EL (cell line): Measurements from ENCODE around the gene ITGA2.

Experiments used
- DNase-seq: peaks from one replicate; pipeline ENCODE4 v3.0.0-alpha.2; 2016

ITGA2 gene

DNA sequence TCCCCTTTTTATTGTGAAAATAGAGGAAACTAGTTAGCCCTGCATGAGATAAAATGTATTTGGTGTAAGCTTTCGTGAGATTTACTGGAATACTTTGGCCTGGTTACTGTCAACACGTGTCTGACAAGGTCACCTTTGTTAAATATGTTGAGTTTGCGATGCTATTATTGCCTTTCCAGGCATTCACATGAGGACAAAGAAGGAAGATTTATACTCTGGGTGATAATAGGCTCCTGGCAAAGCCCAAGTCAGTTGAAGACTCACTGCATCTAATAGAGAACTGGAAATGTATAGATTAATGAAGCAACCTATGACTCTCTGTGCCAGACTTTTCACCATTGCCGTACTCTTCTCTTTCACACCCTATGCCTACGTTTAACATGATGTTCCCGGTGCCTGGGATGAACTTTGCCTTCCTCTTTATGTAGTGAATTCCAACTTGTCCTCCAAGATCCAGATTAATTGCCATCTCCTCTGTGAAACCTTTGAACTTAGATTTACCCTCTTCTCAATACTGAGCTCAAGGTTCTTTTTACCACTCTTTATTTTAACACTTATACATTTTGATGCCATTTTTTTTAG, 33.9 kb downstream of the ITGA2 start:
- DNase-seq: no peak

DNA sequence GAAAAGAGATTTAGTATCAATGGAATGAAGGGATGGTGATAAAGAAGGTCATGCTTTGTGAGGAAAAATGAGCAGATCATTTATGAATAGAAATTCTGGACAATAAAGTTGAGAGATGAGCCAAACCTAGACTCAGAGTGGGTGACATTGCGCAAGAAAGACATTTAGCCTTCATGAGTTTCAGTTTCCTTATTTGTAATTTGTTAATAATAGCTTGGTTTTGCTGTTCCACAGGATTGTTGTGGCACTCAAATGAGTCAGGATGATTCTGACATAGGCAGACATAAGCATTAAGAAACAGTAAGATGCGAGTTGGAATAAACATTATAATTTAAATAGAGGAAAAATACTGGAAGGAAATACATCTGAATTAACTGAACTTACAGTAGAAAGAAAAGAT, 34.8 kb downstream of the ITGA2 start:
- peak; percentile 82 for DNase-seq

DNA sequence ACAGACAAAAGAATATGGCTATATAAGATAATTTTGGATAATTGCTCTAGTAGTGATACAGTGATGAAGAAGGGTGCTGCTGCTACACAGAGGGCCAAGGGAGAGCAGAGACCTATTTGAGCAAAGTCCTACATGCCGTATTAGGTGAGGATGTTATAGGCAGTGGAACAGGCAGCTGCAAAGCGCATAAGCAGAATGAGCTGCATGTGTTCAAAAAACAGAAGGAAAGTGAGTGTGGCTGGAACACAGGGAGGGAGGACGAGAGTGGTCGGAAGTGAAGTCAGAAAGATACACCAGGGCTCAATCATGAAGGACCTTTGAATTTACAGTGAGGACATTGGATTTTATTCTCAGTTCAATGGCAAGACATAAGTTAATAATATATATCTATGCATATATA, 35.4 kb downstream of the ITGA2 start:
- DNase-seq: no peak

DNA sequence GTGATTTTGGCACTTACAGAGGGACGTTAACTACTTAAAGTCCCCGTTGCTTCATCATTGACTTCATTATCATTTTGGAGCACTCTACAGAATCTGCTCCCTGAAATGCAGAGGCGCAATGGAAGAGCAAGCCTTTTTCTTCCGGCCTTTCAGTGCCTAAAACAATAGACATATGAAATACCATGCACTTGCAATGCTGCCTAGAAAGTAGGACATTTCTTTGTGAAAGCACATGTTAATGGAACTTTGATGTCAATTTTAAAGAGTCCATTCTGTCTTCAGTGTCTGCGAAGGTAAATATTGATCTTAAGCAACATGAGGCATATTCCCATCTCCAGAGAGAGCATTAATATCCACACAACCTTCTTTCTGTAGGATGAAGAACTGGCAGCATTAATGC, 36.3 kb downstream of the ITGA2 start:
- no peak for DNase-seq

DNA sequence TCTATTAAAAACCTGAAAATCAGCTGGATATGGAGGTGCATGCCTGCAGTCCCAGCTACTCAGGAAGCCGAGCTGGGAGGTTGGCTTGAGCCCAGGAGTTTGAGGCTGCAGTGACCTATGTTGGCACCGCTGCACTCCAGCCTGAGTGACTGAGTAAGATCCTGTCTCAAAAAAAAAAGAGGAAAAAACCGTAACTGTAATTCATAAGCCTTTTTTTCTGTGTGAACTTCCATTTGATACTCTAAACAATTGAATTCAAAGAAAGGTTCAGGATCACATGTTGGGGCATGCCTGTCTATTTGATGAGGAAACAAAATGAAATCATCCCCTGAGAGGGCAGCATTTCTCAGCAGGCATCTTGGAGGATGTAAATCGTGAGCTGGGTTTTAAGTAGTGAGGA, 38.8 kb downstream of the ITGA2 start:
- peak; percentile 81 for DNase-seq

DNA sequence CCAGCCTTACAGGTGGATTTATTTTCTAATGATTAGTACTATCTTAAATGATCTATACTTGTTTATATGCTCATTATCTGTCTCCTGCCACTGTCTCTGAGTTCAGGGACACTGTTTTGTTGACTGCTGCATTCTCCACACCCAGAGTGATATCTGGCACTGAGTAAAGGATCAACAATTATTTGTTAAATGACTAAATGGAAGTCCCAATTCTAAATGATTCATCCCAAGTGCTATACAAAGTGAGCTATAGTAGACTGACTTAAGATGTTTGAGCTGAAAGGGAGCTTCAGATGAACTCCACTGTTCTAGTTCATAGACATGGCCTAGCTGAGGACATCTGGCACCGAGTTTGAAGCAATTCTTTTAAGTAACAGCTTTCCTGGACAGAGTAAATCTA, 40.5 kb downstream of the ITGA2 start:
- no peak for DNase-seq

DNA sequence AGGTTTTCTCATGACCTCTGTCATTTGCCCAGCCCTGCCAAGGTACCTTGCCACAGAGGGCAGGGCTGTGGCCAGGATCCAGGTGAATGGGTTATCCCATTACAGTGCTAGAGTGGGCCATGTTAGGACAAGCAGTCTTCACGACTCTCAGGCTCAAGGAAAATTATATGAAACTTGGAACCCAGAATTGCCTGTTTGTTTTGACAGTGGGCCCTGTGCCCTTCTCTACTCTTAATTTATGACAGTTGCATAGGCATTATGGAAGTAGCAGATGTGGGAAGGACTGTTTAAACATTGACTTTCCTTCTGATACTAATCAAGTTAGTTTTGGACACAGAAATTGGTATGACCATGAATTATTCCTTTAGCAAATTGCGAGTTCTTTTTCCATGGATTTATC, 41.7 kb downstream of the ITGA2 start:
- no peak for DNase-seq

DNA sequence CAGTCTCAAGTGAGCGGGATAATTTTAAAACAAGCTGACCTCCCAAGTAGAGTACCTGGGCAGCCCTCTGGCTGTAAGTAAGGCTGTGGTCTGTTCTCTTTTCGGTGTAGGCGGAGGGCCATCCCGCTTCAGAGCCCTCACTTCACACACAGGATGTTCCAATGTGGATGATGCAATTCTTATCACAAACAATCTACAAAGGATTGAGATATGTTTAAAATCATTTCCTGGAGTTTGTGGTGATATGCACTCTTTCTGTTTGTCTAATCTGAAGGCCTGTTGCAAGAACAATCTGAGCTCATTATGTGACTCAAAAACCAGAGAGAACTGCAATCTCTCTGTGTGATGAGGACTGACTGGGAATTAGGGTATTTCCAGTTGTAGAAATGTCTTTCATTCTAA, 42.5 kb downstream of the ITGA2 start:
- DNase-seq: peak; percentile 89

DNA sequence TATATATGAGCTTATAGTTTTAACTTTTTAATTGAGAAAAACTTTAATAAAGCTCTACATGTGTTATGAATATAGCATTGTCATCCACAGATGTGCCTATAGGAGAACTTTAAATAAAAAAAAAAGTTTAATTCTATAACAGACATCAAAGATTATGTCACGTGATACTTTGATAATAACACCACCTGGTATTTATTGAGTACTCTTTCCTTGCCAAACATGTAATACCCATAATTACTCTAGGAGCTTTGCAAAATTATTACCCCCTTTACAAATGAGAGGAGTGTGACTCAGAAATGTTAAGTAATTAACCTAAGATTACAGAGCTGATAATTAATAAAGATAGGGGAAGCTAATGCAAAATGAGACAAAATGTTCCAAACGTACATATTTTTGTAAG, 43.0 kb downstream of the ITGA2 start:
- DNase-seq: no peak

DNA sequence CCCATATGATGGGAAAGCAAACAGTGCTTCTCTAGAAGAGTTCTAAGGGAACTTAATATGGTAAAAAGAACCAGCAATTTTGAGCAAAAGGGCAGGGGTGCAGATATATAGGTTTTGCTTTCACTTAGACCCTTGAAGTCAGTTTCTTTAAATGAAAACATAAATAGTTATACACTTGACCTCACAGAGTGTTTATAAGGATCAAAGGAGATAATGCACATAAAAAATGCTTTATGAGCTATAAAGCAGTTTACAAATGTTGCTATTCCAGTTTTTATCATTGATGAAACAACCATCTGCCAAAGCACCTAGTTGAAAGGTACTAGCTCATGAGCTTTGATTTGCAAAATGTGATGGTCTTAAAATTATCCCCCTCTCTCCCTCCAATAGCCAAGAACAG, 45.7 kb downstream of the ITGA2 start:
- no peak for DNase-seq

DNA sequence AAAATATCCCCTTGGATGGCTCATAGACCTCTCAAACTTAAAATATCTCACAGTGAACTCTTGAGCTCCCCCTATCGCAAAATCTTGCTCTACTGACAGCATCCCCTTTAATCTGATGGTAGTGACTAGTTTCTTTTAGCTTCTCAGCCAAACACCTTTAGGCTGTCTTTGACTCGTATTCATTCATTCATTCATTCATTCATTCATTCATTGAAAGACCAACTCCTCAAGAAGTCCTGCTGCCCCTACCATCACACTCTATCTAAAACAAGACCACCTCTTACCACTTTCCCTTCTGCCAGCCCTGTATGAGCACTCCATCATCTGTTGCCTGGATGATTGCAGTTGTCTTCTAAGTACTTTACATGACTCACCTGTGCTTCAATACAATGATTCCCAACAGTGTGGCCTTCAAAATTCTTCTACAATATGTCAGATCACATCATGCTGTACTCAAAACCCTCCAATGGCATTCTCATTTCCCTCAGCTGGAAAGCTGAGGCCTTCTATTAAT, 46.8 kb downstream of the ITGA2 start:
- DNase-seq: peak; percentile 31

DNA sequence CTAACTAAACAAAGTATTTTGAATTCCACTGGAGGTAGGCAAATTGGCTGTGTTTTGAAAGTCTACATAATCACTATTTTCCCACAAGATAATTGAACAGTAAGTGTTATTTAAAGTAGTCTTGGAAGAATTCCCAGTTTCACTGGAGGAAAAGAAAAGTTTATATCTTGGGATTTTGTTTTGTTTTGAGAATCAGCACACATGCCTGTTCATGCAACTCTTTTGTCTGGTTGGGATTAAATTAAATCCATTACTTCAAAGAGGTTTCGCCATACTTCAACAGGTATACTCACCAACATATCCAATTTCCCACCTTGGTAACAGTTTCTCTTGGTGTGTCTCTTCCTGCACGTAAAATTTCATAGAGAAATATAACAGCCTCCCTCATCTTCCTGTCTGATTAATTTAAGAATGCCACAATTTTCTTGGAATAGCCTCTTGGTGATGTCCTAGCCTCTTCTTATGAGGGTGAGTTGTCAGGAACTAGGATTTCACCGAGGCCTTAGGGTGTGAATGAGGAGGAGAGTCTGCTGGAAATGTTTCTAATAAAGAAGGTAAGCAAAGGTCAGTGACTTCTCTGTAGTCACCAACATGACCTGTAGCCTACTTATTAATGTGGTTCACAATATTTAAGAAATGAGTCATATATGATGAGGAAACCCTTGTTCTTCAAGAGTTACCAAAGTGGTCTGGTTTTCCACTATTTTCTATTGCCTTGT, 48.1 kb downstream of the ITGA2 start:
- DNase-seq: peak; percentile 70

DNA sequence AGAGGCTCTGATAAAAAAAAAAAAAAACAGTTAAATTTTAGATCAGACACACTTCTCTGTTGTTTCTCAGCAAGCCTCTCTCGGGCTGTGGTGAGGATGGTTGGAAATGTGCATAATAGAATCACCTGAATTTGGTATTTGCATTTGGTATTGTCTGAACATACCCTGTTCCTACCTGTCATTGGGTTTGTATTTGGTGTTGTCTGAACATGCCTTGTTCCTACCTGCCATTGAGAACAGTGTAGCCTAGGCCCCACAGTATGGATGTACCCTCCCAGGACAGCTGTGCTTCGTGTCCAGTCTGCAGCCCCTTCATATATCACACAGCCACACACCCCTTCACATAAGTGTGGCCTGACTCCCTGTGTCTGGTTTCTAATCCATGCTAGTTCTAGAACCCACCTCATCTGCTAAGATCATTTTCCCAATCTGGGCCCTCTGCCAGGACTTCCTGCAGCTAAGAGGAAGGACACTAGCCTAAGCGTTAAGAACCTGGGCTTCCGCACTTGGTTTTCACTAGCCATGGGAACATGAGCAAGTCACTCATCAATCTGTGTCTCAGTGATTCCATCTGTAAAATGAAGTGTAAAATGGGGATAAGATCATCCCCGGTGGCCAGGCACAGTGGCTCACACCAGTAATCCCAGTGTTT, 49.2 kb downstream of the ITGA2 start:
- peak; percentile 29 for DNase-seq

DNA sequence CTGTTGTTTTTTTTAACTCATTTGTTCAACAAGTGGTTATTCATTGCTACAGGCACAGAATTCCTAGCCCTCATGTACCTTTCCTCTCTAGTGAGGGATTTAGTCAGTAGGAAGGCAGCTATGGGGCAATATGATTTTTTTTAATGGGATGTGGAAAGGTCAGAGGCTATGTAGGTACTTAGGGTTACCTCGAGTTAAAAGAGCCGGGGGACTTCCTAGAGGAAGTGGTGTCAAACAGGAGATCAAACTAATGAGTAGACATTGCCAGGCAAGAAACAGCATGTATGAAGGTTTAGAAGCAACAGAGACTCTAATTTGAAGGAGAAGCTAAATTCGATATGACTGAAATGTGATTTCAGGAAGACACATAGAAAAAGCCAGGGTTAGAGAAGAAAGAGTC, 50.7 kb downstream of the ITGA2 start:
- no peak for DNase-seq

DNA sequence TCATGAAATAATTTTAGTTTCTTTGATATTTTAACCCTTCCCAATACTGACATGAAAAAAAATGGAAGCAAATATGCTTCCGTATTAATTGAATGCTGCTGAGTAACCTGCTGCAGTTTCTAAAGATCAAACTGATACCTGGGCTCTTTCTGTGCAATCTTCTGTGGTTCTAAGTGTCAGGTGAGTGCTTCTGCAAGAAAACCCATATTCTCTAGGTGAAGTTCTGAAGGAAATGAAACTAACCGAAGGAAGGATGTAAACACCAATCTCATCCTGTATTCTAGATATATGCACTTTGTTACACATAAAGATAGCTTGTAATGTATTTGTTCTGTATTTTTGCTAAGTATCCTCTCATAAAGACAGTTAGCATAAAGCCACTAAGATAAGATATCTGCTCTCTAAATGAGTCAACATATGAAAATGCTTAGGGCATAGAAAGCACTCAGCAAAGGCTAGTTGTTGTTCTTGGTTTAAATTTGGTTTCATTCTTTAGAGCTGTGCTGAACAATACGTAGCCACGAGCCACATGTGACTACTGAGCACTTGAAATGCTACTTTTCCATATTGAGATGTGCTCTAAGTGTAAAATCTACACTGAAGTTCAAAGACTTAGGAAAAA, 52.0 kb downstream of the ITGA2 start:
- DNase-seq: peak; percentile 41

DNA sequence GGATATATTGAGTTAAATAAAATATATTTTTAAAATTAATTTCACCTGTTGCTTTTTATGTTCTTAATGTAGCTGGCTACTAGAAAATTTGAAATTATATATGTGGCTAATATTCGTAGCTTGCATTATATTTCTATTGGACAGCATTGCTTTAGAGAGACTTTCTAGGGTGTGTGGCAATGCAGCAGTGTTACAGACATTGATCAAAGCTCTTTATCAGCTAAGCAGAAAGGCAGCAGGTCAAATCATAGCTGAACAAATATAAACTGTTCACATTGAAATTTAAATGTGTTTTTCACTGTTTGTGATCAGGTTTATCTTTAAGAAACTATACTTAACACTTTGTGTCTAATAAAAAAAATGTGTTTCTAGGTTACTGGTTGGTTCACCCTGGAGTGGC, 52.6 kb downstream of the ITGA2 start:
- DNase-seq: no peak

DNA sequence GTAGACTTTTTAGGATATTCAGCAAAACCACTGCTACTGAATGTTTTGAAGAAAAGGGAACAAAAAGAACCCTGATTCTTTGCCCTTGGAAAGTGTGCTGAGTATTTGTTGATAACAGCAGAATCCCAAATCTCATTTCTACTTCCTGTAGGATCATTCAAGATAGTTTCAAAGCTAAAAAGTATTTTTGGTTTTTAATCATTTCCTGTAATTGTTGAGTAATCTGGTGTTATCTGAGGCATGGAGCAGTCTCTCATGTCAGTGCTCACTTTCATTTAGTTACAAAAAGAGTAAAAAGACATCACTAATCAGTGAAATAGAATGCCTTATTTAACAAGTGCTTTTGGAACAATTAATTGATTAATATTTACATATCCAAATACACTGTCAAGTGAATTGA, 56.1 kb downstream of the ITGA2 start:
- no peak for DNase-seq

DNA sequence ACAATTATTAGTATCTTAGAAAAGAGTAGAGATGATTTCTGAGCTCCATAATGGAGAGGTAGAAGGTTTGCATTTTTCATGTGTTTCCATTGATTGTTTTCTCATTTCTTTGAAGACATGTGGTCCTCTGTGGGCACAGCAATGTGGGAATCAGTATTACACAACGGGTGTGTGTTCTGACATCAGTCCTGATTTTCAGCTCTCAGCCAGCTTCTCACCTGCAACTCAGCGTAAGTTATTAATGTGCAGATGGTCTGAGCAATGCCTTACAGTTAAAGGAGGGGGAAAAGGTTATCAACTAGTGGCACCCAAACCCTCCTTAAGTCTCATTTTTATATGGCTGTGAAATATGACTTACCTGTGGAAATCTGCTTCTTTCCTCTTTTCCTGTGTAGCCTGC, 59.1 kb downstream of the ITGA2 start:
- DNase-seq: no peak

DNA sequence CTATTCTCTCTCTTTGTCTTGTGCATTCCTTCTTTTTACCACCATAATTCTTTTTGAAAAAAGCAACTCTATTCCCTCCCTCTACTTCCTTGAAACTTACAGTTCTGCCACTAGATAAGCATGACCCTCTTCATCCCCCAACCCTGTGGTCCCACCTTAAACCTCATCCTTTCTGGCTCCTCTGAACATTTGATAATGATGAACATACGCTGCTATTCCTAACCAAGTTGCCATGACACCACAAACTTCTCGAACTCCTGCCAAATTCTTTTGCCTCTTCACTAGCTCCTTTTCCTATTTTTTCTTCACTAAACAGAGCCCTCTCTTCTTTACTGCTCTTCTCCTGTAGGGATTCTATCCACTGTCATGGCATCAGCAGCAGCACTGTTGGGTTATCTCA, 63.3 kb downstream of the ITGA2 start:
- DNase-seq: no peak

DNA sequence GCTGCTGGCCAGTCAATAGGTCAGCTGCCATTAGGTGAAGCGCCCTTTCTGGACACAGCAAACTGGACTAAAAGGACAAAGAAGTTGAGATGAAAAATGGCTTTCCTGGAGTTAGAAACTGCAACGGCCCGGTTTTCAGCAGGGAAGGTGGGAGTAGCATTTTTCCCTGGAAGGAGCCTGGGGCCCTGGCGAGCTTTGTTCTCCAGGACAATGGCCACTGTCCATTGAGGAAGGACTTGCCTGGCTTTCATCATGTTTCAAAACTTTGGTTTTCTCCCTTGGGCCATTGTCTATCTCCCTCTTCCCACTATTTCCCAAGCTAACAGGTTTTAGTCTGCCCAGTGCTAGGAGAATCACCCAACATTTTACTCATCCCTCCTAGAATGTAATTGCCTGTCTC, 64.2 kb downstream of the ITGA2 start:
- DNase-seq: no peak

DNA sequence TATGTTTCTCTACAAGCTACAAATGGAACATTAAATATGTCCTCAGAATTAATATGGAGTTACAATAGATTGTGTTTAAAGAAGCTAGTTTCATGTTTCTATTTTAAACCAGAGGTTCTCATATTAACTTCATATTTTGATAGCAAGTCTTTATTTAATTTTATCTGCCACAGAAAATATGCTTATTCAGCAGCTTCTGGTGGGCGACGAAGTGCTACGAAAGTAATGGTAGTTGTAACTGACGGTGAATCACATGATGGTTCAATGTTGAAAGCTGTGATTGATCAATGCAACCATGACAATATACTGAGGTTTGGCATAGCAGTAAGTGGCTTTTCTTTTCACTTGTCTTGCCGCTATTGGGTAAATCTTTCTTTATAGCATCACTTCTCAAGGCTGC, 66.2 kb downstream of the ITGA2 start:
- DNase-seq: no peak

DNA sequence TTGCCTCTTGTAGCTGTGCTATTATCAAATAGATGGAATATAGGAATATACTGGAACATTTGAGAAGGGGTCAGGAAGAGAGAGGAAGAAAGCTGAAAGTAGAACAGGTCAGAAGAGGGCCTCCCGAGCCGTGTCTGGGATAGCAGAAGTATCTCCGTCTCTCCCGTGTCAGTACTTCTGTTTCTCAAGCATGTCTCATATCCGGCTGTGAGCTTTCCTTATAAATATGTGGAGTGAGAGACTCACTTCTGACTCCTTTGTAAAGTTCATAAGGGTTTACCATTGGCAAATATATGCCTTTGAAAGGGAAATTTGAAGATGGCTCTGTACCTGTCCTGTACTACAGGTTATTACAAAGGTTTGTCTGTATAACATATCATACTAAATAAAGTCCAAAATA, 70.1 kb downstream of the ITGA2 start:
- DNase-seq: no peak

DNA sequence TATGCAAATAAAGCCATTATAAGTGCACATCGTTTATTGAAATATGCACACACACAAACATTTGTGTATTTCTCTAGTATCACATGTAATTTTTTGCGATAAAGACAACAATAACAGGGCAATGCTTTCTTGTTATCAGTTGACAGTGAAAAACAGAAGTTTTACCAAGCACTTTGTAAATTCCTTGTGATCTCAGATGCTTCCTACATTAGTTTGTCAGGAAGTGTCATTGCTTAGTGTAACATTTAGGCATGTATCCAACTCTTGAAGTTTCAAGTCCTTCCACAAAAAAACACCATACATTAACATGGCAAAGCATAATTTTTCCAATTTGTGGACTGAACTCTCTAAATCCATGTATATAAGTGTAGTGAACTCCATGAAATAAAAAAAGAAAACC, 74.0 kb downstream of the ITGA2 start:
- DNase-seq: peak; percentile 28

DNA sequence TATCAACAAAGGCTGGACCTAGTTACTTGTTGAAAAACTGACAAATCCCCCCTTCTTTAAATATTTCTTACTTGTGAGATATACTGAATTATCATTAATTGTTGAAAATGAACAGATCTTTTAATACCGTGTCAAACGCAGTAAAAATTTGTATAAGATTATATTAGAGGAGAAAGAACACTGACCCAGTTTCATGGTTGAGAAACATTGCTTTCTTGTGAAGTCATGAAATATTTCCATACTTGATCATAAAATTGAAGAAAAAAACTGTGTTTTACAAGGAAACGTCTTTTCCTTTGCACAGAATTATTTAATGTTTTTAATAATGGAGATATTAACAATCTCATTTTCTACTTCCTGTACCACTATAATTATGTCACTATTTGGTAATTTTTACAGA, 74.6 kb downstream of the ITGA2 start:
- peak; percentile 22 for DNase-seq
